Peyer's patch (tissue), 4 donors: ENCODE data around the gene DYNC2LI1. TPM values are rescaled to one million over a fixed set of nuclear protein-coding genes. Genes with fewer than 3 reads are reported as not detected.

Source experiments
- DNase-seq, 3 donors: peaks; one replicate each; pipeline ENCODE4 v3.0.0-alpha.2; 2017 to 2019
- H3K27ac ChIP-seq, 4 donors: fragments of 200-600 bp; sonication (generic); one replicate each; pipeline ENCODE4 v1.5.1; 2016 to 2019
- H3K27me3 ChIP-seq, 2 donors: fragments of 200-600 bp; sonication (generic); one replicate each; pipeline ENCODE4 v1.5.1; 2019
- H3K36me3 ChIP-seq, 3 donors: fragments of 200-600 bp; sonication (generic); one replicate each; pipeline ENCODE4 v1.5.1; 2016 to 2019
- H3K4me1 ChIP-seq, 4 donors: fragments of 200-600 bp; sonication (generic); one replicate each; pipeline ENCODE4 v1.5.1; 2016 to 2019
- H3K4me3 ChIP-seq, 4 donors: fragments of 200-600 bp; sonication (generic); 1 replicate in 3 of 4; 2 replicates in 1 of 4; pipeline ENCODE4 v1.5.1; 2016 to 2019; ENCODE audit warnings: mild to moderate bottlenecking in 1 of 4
- H3K9me3 ChIP-seq, 4 donors: fragments of 200-600 bp; sonication (generic); one replicate each; pipeline ENCODE4 v1.5.1; 2016 to 2019; ENCODE audit warnings: mild to moderate bottlenecking in 1 of 4
- POLR2A ChIP-seq, 2 donors: fragments of 450-650 bp; IDR thresholded peaks; one replicate each; pipeline ENCODE4 v1.5.1; 2017; ENCODE audit warnings: antibody characterized with exemption in 2 of 2, mild to moderate bottlenecking in 2 of 2, moderate library complexity in 2 of 2
- total RNA-seq, 4 donors: library from RNA; depleted of rRNA; stranded (reverse); fragments of >200 nt; gene quantifications; one replicate each; pipeline ENCODE4 v1.1.0, GENCODE V29; 2016
- TF ChIP-seq, protein P1 (sequence below), 6 experiments: fragments of 450-650 bp in 4 of 6; fragments of 200-600 bp in 2 of 6; sonication (generic) in 1 of 6; IDR thresholded peaks; one replicate each; pipeline ENCODE4 v1.5.1; 2017 to 2019; ENCODE audit warnings: antibody characterized with exemption in 6 of 6, mild to moderate bottlenecking in 3 of 6, moderate library complexity in 1 of 6

DYNC2LI1 gene
- total RNA-seq, 4 donors from 2014 or later, result 21.5 to 41.3 (median 27.9) TPM

DNA sequence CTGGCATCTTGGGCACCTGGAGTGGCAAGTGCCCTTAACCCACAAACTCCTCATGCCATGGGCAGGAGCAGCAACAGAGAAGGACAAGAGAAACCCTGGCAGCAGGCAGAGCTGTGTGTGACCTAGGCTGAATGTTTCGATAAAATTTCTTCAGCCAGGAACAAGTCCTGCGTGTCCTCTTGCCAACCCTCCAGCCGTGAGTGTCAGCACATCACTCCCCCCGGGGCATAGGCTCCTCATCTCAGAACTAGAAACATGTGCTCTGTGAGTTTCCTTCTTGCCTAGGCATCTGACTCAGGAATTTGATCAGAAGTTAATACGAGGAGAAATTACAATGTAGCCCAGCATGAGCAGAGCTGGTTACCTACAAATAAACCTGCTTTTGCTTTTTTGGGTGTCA lies 67.1 kb downstream of the DYNC2LI1 start:
- H3K27ac ChIP-seq, result no peak overlapping the region
- H3K27me3 ChIP-seq, result no peaks in the 10 kb centered on the region
- DNase-seq, result no peak
- H3K4me1 ChIP-seq, result no peaks in the 10 kb centered on the region
- H3K9me3 ChIP-seq, result no peaks in the 10 kb centered on the region
- H3K4me3 ChIP-seq, result no peak overlapping the region
- TF ChIP-seq POLR2A (IDR thresholded peaks at IDR 0.05), result no peak
- TF ChIP-seq, protein P1, sequence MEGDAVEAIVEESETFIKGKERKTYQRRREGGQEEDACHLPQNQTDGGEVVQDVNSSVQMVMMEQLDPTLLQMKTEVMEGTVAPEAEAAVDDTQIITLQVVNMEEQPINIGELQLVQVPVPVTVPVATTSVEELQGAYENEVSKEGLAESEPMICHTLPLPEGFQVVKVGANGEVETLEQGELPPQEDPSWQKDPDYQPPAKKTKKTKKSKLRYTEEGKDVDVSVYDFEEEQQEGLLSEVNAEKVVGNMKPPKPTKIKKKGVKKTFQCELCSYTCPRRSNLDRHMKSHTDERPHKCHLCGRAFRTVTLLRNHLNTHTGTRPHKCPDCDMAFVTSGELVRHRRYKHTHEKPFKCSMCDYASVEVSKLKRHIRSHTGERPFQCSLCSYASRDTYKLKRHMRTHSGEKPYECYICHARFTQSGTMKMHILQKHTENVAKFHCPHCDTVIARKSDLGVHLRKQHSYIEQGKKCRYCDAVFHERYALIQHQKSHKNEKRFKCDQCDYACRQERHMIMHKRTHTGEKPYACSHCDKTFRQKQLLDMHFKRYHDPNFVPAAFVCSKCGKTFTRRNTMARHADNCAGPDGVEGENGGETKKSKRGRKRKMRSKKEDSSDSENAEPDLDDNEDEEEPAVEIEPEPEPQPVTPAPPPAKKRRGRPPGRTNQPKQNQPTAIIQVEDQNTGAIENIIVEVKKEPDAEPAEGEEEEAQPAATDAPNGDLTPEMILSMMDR (IDR thresholded peaks at IDR 0.05), result no peak
- H3K36me3 ChIP-seq, result no peaks in the 10 kb centered on the region

DNA sequence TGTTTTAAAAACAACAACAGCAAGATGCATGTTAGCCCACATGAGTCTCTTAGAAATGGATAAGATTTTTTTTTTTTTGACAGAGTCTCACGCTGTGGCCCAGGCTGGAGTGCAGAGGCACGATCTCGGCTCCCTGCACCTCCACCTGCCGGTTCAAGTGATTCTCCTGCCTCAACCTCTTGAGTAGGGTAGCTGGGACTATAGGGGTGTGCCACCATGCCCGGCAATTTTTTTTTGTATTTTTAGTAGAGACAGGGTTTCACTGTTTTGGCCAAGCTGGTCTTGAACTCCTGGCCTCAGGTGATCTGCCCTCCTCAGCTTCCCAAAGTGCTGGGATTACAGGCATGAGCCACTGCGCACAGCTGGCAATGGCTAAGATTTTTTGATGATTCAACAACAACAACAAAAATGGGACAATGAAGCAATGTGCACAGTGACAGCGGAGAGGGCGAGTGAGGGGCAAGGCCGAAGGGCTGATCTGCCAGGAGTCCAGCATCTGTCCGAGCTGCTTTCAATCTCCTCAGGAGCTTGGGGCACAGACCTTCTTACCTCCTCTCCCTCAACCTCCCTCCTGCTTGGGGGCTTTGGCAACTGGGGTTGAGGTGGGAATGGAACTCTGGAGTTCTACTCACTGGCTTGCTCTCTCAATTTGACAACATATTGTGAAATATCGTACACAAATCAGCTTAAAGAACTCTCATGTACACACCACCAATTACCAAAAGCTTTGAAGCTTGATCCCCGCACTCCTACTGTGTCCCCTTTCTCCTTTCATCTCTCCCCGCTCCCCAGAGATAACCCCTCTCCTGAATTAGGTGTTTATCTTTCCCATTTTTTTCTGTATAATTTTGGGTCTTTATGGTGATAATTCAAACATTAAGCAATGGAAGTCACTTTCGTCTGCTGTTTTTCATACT lies 68.4 kb downstream of the DYNC2LI1 start:
- TF ChIP-seq, protein P1 (IDR thresholded peaks at IDR 0.05), result no peak
- no peak for TF ChIP-seq POLR2A (IDR thresholded peaks at IDR 0.05)
- Histone ChIP-seq H3K4me3 (no peak overlapping the region), H3K9me3 (no peaks in the 10 kb centered on the region), H3K4me1 (no peaks in the 10 kb centered on the region), H3K36me3 (no peaks in the 10 kb centered on the region), H3K27me3 (no peaks in the 10 kb centered on the region), H3K27ac (no peak overlapping the region)
- no peak for DNase-seq

DNA sequence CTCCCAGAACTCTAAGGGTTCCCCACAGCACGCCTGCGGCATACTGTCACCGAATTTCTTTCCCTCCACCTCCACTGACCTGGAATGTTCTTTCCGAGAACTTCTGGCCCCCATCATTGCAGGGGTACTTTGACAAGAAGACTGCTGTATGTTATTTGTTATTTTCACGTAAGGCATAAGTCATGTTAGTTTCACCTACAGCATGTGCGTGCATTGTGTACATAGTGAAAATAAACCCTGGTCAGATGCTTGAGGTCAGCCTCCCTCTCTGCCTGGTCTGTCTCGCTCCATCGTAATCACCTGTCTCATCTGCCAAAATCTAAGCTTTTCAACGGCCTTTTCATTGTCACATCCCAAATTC lies 69.0 kb downstream of the DYNC2LI1 start:
- no peak for TF ChIP-seq POLR2A (IDR thresholded peaks at IDR 0.05)
- TF ChIP-seq, protein P1 (IDR thresholded peaks at IDR 0.05), result no peak
- no peak for DNase-seq
- peak overlapping the region in 1 of 4 donors; percentile 84 for H3K27ac ChIP-seq
- H3K27me3 ChIP-seq, result no peaks in the 10 kb centered on the region
- no peaks in the 10 kb centered on the region for H3K36me3 ChIP-seq
- no peaks in the 10 kb centered on the region for H3K4me1 ChIP-seq
- no peak overlapping the region for H3K4me3 ChIP-seq
- H3K9me3 ChIP-seq, result no peaks in the 10 kb centered on the region

DNA sequence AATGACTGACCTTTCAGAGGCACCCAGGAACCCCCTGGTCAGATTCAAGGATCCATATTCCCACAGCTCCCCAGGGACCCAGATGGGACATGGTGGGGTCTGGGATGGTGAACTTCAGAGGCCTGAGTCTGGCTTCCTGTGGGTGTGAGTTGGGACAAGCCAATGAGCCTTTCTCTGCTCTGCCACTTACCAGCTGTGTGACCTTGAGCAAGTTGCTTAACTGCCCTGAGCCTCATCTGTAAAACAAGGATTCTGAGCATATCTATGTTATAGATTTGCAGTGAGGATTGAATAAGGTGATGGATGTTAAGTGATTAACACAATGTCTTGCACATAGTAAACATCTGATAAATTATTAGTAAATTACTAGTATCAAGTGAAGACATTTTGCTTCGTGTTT lies 71.3 kb downstream of the DYNC2LI1 start:
- no peaks in the 10 kb centered on the region for H3K36me3 ChIP-seq
- H3K27ac ChIP-seq, result peak overlapping the region in 3 of 4 donors; percentile 37 to 55 (median 42)
- DNase-seq, result no peak
- no peaks in the 10 kb centered on the region for H3K27me3 ChIP-seq
- TF ChIP-seq POLR2A (IDR thresholded peaks at IDR 0.05), result no peak
- TF ChIP-seq, protein P1 (IDR thresholded peaks at IDR 0.05), result no peak
- no peak overlapping the region for H3K4me3 ChIP-seq
- H3K4me1 ChIP-seq, result no peaks in the 10 kb centered on the region
- no peaks in the 10 kb centered on the region for H3K9me3 ChIP-seq

DNA sequence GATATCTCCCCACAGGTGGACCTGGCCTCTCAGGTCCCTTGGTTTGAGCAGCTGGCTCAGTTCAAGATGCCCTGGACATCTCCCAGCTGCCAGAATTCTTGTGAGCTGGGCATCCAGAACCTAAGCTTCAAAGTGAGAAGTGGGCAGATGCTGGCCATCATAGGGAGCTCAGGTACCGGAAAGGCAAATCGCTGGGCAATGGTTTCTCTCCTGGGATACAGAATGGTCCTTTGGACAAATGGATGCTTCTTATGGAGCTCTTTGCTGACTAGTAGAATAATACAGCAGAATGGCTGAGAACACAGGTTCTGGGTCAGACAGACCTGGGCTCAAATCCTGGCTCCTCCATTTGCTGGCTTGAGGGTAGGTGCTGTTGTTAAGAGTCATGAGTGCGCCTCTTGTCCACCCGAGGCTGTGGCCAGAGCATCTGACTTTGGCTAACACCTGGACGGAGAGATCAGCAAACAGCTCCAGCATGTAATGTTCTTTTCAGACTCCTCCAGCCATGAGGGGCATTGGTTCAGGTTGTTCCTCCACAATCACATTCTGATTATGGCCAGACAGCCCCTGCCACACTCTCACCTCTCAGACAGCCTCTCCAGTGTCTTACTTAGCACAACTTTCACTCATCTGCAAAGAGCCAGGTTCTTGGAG lies 72.4 kb downstream of the DYNC2LI1 start:
- H3K36me3 ChIP-seq, result no peaks in the 10 kb centered on the region
- no peaks in the 10 kb centered on the region for H3K27me3 ChIP-seq
- DNase-seq, result no peak
- H3K4me3 ChIP-seq, result no peak overlapping the region
- no peaks in the 10 kb centered on the region for H3K4me1 ChIP-seq
- no peaks in the 10 kb centered on the region for H3K9me3 ChIP-seq
- peak overlapping the region in 2 of 4 donors; percentile 17 to 69 for H3K27ac ChIP-seq
- TF ChIP-seq, protein P1 (IDR thresholded peaks at IDR 0.05), result no peak
- no peak for TF ChIP-seq POLR2A (IDR thresholded peaks at IDR 0.05)
